NCI-H1436 treated with DMSO at 0.1 percent for 48 hours (cell line): ENCODE data around the gene TNFRSF12A.

Experiments used
- DNase-seq: peaks from one replicate; lab custom pipeline; 2025; lab: John Stamatoyannopoulos, UW

The TNFRSF12A gene, protein sequence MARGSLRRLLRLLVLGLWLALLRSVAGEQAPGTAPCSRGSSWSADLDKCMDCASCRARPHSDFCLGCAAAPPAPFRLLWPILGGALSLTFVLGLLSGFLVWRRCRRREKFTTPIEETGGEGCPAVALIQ

DNA sequence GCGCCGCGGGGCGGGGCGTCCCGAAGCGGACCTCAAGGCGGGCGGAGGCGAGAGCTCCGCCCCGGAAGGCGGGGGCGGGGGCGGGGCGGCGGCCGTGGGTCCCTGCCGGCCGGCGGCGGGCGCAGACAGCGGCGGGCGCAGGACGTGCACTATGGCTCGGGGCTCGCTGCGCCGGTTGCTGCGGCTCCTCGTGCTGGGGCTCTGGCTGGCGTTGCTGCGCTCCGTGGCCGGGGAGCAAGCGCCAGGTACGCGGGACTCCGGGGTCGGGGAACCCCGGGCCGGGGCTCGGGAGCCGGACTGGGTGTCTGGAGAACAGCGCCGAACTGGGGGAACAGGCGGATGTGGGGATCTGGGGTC lies at the start of gene TNFRSF12A:
TSS of gene TNFRSF12A (plus strand) at position 122 of the 357 bp plus-strand sequence. CDS start at position 152, 30 bp downstream.
- no peak for DNase-seq

DNA sequence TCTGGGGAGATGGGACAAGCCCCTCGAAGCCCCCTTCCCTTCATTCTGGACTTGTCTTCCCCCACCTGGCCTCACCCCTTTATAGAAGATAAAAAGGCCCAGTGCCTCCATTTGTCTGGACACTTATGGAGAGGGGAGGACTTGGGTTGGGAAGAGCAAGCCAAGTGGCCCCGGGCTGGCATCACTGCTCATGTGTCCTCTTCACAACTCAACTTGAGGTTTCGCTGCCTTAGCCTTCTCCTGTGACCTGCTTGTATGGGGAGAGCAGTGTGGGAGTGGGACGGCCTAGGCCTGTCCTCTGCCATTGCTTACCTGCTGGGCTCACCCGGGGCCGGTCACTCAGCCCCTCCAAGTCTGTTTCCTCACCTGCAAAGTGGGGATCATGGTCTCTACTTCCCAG lies 49.6 kb upstream of the TNFRSF12A start:
- no peak for DNase-seq

DNA sequence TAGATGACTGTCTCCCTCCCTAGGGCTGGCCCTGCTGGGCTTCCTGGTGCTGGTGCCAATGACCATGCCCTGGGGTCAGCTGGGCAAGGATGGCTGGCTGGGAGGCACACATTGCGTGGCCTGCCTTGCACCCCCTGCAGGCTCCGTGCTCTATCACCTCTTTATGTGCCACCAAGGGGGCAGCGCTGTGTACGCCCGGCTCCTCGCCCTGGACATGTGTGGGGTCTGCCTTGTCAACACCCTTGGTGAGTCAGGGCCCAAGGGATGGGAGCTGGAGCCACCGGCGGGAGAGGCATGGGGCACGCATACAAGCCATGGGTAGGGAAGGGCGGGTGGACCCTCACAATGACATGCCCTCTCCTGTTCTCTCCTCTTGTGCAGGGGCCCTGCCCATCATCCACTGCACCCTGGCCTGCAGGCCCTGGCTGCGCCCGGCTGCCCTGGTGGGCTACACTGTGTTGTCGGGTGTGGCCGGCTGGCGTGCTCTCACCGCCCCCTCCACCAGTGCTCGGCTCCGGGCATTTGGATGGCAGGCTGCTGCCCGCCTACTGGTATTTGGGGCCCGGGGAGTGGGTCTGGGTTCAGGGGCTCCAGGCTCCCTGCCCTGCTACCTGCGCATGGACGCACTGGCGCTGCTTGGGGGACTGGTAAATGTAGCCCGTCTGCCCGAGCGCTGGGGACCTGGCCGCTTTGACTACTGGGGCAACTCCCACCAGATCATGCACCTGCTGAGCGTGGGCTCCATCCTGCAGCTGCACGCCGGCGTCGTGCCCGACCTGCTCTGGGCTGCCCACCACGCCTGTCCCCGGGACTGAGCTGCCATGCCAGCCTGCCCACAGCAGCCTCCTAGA lies 48.8 kb upstream of the TNFRSF12A start:
- no peak for DNase-seq

DNA sequence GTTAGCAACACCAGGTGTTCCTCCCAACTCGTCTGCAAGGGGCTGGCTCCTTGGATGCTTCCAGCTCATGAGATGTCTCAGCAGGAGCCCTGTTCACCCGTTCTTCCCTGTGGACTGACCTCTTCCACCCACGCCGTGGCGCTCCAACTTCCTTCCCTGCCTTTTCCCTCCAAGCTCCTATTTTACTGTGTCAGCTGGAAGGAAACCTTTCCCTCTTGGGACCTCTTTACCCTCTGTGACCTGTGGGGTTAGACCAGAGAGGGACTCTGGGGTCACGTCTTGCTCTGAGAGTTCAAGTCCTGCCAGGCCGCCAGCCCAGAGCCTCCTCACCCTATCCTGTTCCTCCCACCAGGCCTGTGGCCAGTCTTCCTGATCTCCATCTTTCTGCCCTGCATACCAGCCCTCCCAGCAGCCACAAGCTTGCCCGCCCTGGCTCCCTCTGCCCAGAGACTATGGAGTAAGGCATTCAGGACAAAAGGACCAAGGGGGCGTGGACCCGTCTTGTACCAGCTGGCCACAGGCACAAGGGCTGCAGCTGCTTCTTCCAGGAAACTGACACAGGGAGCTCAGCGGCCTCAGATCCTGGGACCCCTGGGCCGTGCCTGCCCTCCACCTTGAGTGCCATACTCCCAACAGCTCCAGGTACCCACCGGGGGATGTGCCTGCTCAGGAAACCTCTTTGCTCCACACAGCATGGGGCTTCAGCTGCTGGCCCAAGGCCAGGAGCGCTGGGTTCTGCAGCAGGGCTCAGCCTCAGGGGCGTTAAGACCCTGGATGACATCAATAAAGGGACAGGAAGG lies 48.0 kb upstream of the TNFRSF12A start:
- no peak for DNase-seq

DNA sequence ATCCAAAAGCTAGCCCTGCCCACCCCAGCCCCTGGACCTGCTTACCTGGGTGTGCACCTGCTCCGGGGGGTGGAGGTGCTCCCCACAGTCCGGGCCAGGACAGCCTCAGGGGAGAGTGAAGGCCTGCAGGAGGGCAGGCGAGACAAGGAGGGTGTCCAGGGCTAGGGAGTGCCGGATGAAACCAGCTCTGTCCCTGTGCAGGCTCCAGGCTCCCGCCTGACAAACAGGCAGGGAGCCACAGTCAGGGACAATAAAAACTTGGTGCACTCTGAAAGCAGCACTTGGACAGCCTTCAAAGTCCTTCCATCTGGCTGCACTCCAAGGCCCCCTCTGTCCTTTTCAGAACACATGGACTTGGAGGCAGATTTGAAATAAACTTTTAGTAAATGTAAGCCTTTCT lies 47.1 kb upstream of the TNFRSF12A start:
- DNase-seq = no peak

DNA sequence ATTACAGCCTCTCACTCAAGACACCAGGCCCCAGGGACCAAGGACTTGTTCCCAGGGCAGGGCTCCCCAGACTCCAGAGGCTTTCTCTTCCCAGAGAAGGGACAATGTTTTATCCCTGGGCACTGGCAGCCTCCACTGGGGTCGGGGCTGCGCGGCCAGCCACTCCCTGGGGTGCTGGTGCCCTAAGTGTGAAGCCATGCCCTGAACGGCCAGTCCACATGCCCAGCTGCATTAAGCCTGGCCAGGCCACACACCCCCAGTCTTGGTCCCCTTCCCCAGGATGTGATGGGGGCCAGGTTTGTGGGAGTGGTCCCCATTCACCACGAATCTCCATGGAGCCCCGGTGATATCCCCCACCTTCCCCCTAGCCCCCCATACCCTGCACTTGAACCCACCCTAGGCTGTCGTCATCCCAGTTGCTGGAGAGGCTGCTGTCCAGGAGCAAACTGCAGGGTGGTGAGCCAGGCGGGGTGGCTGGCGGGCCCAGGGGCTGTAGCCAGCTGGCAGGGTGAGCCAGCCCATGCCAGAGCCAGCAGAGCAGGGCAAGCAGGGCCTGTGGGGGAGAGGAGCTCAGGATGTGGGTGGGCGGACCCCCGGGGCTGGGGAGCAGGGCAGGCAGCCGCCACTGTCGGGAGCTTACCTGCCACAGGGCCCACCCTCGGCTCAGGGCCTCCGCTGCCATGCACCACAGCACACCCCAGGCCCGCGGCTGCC lies 46.4 kb upstream of the TNFRSF12A start:
- no peak for DNase-seq

DNA sequence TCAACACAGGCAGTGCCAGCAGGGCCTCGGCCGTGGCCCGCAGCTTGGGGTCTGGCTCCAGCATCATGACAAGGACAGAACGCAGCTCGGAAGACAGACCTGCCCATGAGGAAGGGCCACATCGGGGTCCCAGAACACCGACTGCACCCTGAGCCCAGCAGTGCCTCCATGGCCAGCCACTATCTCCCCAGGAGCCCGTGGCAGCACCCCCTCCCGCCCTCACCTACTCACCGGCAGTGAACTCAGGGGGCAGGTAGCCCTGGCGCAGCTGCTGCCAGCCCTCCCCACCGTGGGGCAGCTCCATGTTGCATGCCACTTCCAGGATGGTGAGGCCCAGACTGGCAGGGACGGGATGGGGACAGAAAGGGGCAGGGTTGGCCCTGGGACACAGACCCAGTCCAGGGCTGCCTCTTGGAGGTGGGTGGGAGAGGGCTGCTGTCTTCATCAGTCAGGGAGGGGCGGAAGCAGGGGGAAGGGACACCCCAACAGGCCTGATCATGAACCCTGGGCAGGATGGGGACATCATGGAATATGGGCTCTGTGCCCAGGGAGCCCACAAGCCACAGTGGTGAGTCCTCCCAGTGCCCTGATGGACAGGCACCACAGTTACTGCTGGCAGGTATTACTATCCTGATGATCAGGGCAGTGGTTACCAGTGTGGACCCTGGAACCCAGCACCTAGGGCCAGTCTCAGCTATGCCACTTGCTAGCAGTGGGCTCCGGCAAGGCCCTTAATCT lies 45.7 kb upstream of the TNFRSF12A start:
- DNase-seq = no peak

DNA sequence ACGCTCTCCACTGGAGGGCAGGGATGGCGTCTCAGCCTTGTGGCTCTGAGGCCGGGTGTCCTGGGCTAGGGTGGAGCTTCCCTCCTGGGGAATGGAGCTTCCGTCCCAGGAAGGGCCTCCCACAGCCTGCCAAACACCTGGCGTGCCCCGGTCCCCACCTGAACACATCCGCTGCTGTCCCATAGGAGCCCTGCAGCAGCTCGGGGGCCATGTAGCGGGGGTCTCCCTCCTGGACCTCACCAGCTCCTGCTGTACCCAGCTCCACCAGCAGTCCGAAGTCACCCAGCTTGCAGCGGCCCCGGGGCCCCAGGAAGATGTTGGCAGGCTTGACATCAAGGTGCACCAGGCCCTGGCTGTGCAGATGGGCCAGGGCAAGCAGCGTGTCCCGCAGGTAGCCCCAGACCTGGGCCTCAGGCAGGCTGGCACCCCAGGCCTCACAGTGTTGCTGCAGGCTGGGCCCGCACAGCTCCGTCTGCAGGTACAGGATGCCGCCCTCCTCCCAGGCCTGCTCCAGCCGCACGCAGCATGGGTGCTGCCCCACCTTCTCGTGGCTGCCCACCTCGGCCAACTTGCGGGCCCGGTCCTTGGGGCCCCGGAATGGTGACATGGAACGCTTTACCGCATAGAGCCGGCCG lies 44.9 kb upstream of the TNFRSF12A start:
- no peak for DNase-seq

DNA sequence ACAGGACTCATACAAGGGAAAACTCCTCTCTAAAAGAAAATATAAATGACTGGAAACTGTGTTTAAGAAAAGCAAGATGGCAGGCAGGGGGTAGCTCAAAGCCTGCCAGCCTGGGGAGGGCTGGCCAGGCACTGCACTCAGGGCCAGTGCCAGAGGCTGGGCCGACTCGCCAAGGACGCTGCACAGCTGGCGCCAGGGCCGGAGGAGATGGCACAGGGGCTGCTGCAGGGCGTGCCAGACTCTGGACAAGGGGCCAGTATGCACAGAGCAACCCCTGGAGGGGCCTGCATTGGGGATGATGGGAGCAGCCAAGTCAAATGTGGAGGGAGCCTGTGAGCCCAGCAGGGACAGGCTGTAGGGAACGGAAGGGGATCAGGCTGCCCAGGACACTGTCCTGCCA lies 44.0 kb upstream of the TNFRSF12A start:
- no peak for DNase-seq

DNA sequence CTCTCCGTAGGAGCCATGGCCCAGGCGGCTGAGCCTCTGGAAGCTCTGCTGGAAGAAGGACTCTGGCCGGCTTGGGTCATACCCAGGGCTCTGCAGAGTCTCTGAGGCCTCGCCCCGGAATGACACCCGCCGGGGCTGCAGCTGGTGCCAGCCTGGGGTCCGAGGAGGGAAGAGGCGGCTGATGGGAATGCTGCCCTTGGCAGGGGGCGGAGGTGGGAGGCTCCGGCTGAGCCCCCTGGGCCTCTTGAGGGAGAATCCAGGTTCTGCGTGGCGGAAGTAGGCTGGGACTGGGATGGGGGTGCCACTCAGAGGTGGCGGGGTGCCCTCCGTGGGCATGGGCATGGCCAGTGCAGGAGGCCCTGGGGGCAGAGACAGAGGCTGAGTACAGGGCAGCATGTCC lies 43.5 kb upstream of the TNFRSF12A start:
- no peak for DNase-seq

DNA sequence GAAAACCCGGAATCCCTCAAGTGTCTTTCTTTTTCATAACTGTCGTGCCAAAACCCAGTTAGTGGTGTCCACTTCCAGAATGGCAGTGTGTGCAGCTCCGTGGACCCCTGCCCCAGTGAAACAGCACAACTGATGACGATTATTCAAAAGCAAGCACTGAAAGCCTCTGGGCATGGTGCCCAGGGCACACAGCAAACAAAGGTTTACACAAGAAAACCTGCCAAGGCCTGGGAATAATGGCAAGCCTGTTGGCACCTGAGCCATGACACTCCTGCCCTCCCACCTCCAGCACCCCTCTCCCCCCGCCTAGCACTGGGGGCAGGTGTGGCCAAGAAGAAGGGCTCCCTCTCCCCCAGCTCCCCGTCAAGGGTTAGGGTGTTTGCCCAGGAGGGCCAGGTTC lies 42.7 kb upstream of the TNFRSF12A start:
- DNase-seq = no peak

DNA sequence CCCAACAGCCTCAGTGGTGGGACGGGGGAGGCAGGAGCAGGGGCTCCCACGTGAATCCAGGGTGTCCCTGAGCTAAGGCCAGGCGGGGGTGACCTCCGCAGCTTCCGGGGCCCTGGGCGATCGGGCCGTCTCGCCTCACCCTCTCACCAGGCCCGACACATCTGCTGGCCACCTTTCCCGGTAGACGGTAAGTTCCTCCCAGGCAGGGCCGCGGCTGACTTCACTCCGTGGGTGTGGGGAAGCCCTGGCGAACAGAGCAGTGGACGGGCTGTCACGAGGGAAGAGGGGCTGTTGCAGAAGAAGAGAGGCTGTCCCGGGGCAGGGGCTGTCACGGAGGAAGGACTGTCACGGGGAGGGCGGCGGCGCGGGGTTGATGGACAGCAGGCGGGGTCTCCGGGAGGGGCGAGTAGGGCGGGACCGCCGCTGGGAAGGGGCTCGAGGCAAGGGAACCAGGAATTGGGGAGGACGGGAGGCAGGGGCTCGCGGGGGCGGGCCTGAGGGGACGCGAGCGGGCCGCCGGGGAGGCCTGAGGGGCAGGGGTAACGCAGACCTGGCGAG lies 40.4 kb upstream of the TNFRSF12A start:
- no peak for DNase-seq

DNA sequence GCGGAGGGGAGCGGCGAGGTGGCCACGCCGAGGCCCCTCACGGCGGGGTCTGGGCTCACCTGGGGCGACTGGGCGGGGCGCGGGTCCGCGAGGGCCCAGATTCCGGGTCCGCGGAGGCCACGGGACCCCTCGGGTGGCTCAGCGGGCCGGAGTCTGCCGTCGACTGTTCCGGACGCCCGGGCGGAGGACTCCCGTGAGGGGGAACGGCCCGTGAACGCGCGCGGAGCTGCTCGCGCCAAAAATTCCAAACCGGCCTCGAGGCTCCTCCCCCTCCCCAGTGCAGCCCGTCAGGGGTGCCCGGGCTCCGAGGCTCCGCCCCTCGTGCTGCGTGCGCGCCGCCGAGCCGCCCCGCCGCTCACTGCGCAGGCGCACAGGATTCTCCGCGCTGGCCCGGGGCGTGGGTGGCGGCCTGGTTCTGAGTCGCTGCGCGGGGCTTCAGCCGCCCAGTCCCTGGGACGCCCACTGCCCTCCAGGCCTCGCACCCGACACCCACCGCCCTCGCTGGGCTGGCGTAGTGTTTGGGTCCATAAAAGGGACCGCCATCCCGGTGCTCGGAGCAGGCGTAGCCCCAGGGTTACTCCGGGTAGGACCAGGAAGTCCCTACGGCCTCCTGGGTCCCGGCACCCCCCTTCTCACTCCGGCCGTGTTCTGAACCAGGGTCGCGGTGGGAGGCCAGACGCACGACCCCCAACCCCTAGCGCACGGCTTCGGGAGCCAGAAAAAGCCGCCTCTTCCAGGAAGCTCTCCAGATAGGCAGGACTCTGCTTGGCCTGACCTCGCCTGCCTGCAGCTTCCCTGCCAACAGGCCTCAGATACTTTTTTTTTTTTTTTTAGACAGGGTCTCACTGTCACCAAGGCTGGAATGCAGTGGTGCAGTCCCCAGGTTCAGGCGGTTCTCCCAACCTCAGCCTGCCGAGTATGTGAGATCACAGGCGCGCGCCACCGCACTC lies 39.7 kb upstream of the TNFRSF12A start, which contains the start of gene PKMYT1:
TSS of gene PKMYT1 (minus strand) at position 220 of the 950 bp plus-strand sequence. CDS start 789 bp downstream, outside the sequence.
- DNase-seq = no peak

DNA sequence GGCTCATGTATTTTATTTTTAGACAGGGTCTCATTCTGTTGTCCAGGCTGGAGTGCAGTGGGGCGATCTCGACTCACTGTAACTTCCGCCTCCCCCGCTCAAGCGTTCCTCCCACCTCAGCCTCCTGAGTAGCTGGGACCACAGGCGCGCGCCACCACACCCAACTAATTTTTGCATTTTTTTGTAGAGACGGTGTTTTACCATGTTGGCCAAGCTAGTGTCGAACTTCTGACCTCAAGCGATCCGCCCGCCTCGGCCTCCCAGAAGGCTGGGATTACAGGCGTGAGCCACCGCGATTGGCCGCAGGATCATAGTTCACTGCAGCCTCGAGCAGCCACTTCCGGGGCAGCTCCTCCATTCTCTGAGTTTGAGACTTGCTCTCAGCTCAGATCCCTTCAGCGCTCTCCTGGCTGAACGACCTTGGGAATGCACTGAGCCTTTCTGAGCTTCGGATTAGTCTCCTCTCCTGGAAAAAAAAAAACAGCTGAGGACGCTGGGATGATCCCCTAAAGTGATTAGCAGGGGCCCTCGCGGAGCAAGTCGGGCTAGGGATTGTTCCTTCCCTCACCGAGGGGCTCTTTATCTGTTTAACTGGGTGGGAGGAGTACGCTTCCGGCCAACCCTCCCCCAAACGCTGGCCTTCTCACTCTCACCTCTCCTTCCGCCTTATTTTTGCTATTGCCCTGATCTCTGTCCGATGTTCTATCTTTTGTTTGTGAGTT lies 38.8 kb upstream of the TNFRSF12A start:
- DNase-seq = no peak

DNA sequence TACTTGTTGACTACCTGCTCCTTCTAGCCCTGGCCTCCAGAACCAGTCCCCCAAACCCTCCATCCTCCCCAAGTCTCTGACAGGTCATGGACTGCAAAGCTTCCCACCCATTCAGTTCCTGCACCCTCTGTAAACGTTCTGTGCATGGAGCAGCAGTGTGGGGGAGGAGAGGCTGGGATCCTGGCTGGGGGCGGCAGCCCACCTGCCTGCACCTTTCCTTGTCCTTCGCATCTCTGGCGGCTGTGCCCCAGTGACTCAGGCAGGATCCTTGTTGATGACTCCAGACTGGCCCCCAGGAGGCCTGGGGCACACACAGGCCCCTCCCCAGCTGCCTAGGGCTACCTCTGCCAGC lies 38.3 kb upstream of the TNFRSF12A start:
- DNase-seq = no peak

DNA sequence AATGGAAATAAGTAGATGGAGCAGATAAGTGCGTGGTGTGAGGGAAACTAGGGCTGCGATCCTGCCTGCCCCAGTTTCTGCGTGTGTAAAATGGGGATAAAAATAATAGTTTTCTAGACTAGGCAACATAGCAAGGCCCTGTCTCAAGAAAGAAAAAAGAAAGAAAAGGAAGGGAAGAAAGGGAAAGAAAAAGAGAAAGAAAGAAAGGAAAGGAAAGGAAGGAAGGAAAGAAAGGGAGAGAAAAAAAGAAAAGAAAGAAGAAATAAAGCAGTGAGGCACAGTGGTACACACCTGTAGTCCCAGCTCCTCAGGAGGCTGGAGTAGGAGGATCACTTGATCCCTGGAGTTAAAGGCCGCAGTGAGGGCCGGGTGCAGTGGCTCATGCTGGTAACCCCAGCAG lies 37.8 kb upstream of the TNFRSF12A start:
- no peak for DNase-seq

DNA sequence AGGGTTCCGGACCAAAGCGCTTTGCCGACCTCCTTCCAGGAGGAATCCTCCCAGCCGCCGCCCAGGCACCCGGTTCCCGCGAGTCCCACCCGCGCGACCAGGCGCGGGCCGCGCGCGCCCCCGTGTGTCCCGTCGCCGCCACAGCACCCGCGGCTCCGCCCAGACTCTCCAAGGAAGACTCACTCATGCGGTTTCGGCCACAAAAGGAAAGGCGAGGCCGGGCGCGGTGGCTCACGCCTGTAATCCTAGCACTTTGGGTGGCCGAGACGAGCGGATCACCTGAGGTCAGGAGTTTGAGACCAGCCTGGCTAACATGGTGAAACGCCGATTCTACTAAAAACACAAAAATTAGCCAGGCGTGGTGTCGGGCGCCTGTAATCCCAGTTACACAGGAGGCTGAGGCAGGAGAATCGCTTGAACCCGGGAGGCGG lies 36.4 kb upstream of the TNFRSF12A start:
- no peak for DNase-seq

DNA sequence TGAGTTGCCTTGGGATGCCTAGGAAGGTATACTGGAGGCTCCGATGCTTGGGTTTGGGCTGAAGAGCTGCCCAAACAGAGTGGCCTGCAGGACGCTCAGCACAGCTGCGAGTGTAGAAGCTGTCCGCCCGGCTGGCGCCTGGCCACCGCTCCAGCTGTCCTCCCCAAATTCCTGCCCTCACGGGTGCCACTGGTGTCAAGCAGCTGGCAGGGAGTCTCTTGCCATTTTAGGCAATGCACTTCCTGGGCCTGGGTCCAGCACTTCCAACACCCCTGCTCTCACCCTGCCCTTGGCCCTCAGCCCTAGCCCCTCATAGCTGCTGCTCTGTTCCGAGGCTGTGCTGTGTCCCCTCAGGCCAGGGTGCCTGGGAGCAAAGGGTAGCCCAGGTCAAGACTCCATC lies 34.7 kb upstream of the TNFRSF12A start:
- no peak for DNase-seq

DNA sequence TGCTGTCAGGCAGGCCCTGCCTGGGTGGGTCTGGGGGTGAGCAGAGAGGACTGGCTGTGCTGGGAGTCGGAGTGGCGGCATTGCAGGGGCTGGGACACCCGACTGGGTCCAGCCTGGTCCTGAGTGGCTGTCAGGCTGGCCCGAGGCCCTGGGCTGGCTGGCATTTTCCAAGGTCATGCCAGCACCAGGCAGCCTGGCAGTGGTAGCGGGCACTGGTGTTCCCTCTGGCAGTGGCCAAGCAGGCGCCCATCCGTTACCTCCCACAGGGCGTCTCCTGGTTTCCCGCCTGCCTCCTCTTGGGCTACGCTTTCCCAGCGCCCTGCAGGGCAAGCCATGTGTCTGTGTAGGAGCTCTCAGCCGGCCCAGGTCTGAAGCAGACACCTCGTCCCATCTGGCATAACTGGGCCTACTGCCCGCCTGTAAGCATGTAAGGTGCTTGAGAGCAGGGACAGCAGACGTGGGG lies 34.2 kb upstream of the TNFRSF12A start:
- no peak for DNase-seq
